Activated CD4-positive, alpha-beta T cell treated with anti-CD3 and anti-CD28 coated beads for 4 hours (primary cell): Measurements from ENCODE around the gene GIGYF1.

Source experiments
- DNase-seq, 2 donors: peaks; one replicate each; pipeline ENCODE4 v3.0.0-alpha.2; 2020

GIGYF1 gene

GRCh38 chr7:100683659-100684533 is 10.2 kb downstream of the GIGYF1 start:
- DNase-seq, result no peak

- no peak for DNase-seq
Measured at GRCh38 chr7:100682991-100683658, 10.9 kb downstream of the GIGYF1 start.

DNA sequence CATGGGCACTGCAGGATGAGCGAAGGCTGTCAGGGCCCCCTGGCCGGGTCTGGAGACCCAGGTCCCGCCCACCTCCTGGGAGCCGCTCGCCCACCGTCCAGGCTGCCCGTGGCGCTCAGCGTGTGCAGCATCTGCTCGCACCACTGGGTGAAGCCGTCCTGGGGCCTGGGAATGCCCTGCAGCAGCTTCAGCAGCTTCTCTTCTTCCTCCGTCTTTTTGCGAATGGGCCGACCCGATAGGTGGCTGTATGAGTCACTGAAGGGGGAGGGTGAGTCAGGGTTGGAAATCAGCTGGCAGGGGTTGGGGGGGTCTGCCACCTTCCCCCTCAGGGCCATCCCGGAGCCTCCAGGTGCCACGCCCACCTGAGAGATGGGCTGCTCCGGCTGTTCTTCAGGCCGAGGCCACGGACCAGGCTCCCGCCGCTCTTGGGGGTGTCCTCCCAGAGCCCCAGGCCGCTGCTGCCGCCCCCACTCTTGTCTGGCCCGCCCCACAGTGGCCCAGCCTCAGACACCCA is 11.8 kb downstream of the GIGYF1 start:
- DNase-seq, result peak in 1 of 2 donors; percentile 42

DNA sequence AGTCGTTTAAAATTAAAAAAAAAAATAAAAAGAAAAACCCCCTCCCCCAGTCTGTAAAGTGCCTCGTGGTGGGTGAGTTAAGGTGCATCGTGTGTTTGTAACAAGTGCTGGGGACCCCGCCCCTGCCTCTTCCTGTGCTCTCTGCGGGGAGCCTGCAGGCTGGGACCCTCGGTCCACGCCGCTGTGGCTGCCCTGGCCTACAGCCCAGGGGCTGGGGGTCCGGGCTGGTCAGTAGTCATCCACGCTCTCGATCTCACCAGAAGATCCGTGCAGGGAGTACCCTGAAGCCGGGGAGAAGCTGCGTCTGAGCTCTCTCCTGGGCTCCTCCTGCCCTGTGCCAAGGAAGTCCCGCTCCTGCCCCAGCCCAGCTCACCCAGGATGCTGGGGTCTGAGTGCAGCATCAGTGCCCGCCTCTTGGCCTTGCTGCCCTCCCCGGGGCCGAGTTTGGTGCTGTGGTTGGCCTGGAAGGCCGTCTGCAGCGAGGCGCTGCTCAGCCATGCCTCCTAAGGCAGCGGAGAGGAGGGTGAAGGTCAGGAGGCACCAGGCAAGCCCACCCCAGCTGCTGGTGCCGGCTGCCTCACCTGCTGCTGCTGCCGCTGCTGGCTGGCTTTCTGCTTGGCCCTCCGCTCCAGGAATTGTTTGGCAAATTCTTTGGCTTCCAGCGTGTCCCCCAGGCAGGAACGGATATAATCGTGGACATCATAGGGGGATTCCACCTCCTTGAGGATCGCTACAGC is 12.4 kb downstream of the GIGYF1 start:
- no peak for DNase-seq

DNA sequence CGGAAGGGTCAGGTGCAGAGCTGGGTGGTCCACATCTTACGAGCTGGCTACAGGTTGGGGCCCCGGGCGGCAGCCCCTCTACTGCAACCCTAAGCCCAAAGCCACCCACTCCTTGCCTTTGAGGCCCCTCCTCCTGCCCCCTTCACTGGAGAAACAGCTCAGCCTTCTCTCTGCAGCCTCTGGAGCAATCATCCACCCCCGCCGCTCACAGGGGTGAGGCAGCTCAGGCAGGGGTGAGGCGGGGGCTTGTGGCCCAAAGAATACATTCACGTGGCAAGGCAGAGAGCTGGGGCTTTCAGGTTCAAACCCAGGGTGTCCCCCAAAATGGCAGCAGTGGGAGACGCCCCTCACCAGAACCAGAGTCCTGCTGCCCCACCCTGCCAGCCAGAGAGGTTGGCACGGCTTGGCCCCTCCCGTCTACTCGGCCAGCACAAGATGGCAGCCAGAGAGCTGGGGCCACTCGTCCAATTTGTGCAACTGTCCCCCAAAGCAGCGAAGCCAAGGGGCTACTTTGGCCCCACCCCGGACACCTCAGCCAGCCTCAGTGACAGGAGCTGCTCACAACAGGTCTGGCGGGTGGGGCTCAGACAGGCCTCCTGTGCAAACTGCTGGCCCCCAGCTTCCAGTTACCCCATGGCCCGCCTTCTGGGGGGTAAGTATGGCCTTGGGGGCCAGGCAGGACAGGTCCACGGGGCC is 13.3 kb downstream of the GIGYF1 start:
- DNase-seq, result no peak

DNA sequence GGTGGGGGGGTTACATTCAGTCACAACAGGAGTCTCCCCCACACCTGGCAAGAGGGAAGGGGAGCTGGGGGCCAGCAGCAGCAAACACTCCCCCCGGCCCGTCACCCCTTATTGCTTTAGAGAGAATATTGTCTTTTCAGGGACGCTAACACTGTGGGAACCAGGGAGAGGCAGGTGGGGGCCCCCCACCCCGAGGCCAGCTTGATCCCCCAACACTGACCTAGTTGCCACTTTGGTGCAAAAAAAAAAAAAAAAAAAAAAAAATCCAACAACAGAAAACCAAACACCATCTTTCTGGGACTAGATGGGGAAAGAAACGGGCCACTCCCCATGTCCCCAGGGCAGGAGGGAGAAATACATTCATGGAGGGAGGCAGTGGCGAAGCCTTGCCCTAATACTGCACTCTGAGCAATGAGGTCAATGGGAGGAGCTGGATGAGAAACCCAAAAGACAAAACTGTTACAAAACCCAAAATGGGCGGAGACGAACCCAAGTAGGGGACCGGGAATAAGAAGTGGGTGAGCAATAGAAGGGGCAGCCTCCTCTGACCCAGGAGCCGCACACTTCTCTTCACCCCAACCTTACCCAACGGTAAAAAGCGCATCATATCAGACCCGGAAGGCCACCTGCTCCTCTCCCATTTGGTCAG is 14.0 kb downstream of the GIGYF1 start:
- no peak for DNase-seq

- DNase-seq, result no peak
Measured at GRCh38 chr7:100679129-100679926, 14.7 kb downstream of the GIGYF1 start.

DNA sequence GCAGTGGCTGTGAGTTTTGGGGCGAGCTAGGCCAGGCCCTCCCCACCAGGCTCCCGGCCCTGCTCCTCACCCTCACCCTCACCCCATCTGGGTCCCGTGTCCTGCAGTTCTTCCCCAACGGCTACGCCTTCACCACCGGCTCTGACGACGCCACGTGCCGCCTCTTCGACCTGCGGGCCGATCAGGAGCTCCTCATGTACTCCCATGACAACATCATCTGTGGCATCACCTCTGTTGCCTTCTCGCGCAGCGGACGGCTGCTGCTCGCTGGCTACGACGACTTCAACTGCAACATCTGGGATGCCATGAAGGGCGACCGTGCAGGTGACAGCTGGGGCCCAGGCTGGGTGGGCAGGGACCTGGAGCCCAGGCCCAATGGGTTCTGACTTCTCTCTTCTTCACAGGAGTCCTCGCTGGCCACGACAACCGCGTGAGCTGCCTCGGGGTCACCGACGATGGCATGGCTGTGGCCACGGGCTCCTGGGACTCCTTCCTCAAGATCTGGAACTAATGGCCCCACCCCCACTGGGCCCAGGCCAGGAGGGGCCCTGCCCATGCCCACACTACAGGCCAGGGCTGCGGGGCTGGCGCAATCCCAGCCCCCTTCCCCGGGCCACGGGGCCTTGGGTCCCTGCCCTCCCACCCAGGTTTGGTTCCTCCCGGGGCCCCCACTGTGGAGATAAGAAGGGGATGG is 15.6 kb downstream of the GIGYF1 start:
- no peak for DNase-seq

DNA sequence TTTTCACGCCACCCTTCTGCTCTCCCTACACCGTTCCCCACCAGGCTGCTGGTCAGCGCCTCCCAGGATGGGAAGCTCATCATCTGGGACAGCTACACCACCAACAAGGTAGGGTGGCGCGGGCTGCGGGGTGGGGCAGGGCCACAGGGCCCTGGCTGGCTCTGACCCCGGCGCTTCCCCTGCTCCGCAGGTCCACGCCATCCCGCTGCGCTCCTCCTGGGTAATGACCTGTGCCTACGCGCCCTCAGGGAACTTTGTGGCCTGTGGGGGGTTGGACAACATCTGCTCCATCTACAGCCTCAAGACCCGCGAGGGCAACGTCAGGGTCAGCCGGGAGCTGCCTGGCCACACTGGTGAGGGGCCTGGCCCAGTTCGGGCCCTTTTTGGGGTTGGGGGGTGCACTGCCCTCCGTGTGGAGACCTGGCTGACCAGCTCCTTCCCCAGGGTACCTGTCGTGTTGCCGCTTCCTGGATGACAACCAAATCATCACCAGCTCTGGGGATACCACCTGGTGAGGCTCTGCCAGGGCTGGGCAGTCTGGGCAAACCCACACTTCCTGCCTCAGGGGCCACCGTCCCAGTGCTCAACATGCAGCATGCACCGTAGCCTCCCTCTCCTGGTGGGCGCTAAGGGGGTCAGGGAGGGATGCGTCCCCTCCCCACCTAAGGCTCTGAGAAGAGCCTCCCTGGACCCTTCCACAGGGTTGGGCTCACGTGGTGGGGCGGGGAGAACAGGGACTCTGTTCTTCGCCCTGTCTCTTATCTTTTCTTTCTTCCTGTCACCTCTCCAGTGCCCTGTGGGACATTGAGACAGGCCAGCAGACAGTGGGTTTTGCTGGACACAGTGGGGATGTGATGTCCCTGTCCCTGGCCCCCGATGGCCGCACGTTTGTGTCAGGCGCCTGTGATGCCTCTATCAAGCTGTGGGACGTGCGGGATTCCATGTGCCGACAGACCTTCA is 16.5 kb downstream of the GIGYF1 start:
- no peak for DNase-seq

- no peak for DNase-seq
Measured at GRCh38 chr7:100676501-100677306, 17.3 kb downstream of the GIGYF1 start.

- DNase-seq, result peak; percentile 76 to 85
Measured at GRCh38 chr7:100675581-100676350, 18.3 kb downstream of the GIGYF1 start.

DNA sequence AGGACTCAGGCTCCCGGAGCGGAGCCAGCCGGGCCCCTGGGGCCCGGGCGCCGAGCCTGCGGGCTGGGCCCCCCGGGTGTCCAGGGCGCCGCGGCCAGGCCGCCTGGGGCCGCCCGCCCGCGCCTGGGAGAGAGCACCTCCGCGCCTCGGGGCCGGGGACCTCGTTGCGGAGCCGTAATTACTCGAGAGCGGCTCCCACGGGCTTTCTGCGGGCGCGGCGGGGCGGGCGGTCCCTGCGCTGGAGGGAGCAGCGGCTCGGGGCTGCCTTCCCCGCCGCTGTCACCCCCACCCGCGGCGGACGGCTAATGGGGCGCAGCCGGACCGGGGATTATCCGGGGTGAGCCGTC is 19.0 kb downstream of the GIGYF1 start:
- peak in 1 of 2 donors; percentile 49 for DNase-seq

- no peak for DNase-seq
Measured at GRCh38 chr7:100674411-100675104, 19.5 kb downstream of the GIGYF1 start.

- peak; percentile 38 to 45 for DNase-seq
Measured at GRCh38 chr7:100673942-100674410, 20.1 kb downstream of the GIGYF1 start.

- DNase-seq, result peak; percentile 98 to 99
Measured at GRCh38 chr7:100673302-100673941, 20.6 kb downstream of the GIGYF1 start, which contains the start of gene GNB2. Gene GNB2, plus strand, starts transcription at chr7:100673740. Its CDS starts 2,526 bp downstream, at chr7:100676266.
